Putamen (tissue), 1 donor: ENCODE results near the gene PTPRG.
A peak's percentile ranks its signal among the peaks of the same experiment; 100 is the strongest.

ENCODE experiments used
- DNase-seq: peaks from one replicate; pipeline ENCODE4 v3.0.0-alpha.2; 2016; ENCODE audit warnings: low spot score

PTPRG gene

DNA sequence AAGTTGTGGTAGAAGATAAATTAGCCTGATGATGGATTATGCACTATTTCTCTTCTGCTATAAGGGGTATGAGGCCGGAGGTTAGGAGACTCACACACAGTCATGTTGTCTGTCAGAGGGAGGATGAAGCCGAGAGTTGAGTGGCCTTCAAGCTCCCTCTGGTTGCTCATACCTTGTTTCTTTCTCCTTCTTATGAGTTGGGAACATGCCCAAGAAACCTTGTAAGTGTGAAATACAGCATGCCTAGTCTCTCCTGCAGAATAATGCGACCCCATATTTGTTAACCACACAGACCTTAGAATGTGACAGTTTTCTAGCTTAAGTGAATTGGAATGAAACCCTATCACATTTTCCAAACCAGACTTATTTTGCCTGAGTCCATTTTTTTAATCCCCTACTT, 366.7 kb downstream of the PTPRG start:
- no peak for DNase-seq

DNA sequence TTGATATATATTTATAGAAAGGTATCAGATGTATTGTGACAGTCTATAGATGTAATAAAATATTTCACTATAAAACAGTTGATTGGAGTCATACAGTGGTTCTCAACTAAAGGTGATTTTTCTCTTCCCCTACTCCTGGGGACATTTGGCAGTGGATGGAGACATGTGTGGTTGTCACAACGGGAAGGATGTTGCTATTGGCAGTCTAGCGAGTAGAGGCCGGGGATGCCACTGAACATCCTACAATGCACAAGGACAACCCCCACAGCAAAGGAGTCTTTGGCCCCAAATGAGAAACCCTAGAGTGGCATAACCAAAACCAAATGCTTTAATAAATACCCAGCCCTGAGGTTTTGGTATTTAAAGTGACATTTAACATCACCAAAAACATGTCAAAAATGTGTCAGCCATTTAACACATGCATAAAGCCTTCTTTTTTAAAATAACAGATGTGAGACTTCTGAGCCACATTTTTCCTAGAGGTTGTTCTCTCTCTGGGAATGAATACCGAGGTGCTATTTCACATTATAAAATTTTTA, 367.5 kb downstream of the PTPRG start:
- DNase-seq = no peak

GRCh38 chr3:61929617-61930016, 368.2 kb downstream of the PTPRG start:
- DNase-seq = no peak

DNA sequence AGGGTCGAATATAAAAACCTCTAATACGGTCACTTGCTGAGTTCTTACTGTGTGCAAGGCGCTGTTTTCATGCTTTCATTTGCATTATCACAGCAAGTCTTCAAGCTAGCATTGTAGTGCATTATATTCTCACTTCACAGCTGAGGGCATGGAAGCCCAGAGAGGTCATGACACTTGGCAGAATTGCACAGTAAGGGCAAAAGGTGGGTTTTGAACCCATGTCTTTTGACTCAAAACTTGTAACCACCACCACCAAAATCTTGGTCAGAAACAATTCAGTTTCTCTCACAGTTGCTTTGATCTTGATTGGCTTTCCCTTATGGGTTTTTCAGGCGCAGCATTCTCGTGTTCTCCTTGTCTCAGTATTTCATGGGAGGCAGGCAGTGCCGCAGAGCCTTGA, 371.1 kb downstream of the PTPRG start:
- no peak for DNase-seq

DNA sequence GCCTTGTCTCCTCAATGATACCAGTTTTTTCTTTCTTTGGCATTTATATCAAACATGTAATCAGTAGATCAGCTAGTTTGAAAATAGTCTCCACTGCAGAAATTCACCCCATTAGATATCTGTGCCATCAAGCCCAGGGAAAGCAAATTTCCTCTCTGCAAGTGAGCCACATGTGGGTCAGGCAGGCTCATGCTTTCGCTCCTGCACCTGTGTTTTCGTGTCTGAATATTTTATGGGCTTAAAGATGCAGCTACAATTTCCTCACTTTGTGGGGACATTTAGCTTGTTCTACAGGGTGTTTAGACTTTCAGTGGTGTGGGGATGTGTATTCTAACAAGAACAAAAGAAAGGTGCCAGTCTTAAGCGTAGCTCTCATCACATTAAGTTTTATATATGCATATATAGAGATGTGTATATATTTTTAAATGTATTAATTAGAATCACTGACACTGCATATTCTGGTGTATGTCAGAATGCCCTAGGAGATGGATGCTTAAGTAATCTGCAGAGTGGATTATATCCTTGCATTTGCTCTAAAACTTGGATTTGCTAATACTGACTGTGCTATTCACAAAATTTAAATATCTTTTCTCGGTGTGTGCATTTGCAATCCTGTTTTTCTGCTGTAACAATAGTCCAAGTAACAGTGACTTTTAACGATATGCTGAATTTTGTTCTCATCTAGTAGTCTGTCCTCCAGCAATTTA, 372.6 kb downstream of the PTPRG start:
- no peak for DNase-seq

- DNase-seq = no peak
Observed at GRCh38 chr3:61934505-61934871, 373.1 kb downstream of the PTPRG start.

GRCh38 chr3:61935814-61936213, 374.4 kb downstream of the PTPRG start:
- DNase-seq = no peak

DNA sequence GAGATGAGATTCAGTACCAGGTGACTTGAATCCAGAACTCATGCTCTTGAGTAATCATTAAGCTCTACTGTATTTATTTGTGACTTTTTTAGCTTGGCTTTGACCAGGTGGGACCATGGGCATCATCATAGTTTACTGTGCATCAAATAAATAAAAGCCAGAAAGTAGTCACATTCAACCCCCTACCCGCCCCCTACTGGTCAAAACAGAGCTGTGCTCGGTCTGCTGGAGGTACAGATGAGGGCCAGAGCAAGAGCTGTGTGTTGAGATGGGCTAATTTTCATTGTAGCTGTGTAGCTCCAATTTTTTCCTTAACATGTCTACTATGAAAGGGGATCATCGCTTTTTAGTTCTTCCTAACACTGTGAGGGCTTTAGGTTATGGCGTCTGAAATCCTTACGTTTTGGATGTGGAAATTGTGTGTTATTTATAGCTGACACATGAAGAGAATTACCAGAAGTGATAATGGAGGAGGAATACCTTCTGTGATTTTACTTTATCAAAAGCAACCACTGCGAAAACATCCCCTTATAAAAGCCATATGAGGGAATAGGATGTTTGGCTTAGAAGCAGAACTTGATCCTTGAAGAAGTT, 375.1 kb downstream of the PTPRG start:
- no peak for DNase-seq

DNA sequence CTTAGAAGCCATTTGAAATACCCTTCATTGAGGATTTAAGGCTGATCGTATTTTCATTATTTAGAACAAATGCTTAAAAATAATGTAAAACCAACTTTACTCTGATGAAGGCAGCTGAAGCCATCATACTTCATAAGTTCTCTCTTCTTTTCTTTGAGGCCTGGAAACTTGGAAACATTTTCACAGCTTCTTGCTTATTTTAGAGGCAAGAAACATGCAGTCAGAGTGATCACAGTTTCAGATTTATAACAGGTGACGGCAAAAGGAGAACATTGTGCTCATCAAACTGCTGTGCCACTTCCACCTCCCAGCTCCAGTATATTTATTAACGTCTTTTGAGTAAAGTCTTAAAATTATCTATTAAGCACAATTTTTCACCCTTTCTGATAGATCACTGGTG, 376.1 kb downstream of the PTPRG start:
- DNase-seq = no peak

DNA sequence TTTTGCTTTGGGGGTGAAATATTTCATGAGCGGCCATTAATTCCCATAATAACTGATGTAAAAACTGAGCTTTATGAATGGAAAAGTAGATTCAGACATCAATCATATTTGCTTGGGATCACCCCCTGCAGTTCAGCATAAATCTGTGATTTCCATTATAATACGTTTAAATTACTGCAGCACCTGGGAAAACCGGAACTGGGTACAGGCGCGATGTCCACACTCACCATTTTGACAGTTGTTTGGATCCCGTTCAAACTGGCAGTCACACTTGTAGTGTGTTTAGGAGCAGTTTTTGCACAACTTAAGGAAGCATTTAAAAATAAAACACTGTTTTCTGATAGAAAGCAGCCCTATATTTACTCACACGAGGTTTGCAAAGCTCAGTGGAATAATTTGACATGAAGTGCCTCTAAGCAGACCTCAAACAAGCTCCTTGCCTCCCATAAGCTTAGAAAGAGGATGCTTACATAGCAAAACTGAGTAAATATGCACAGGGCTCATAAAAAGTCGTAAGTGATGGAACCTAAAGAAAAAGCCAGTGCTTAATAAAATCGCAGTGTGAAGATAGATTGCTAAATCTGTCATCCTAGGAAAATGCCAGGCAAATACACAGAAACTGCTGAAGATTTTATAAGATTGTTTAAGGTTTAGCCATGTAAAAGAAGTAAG, 377.6 kb downstream of the PTPRG start:
- no peak for DNase-seq

DNA sequence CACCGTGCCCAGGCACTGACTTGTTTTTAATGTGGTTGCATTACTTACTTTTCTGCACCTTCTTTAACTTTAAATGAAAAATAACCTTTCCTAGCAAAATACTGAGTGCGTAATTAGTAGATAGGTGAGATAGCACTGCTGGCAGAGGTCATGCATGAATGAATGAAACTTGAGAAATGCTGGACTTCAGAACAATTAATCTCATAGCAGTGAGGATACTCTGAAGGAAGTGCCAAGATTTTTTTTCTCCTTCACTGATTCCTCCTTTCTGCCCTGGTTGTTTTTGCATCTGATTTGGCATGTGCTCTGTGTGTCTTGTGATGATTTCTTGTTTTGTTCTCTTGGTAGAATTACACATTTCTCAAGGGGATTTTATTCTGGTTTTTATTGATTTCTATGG, 378.9 kb downstream of the PTPRG start:
- no peak for DNase-seq

DNA sequence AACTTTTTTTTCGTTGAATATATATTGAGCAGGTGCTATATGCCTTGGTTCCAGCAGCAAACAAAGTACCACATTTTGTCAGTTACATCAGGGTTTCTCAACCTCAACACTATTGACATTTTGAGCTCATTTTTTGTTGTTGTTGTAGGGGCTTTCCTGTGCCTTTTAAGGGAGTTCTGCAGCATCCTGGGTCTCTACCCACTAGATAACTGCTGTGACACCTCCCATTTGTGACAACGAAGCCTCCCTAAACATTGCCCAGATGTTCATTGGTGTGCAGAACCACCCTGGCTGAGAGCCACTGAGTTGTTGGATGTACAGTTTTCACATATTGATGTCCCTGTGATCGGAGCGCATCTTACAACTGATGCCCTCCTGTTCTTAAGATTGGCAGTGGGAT, 382.6 kb downstream of the PTPRG start:
- DNase-seq = no peak

DNA sequence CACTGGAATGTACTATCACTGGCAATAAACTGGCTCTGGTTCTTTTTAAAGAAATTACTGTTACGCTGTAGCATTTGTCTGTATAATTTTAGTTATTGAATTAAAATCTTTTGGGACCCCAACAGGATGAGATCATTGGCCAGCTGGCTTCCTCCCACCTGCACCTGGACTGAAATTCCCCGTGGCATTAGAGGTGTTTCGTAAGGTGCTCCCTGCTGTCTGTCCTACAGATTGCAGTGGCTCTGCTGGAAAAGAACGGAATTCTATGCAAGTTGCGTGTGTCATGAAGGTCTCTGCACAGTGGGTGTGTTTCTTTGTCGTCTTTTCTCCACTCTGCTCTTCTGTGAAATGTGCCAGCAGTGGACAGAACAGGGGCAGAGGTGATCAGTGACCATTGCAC, 383.4 kb downstream of the PTPRG start:
- no peak for DNase-seq

DNA sequence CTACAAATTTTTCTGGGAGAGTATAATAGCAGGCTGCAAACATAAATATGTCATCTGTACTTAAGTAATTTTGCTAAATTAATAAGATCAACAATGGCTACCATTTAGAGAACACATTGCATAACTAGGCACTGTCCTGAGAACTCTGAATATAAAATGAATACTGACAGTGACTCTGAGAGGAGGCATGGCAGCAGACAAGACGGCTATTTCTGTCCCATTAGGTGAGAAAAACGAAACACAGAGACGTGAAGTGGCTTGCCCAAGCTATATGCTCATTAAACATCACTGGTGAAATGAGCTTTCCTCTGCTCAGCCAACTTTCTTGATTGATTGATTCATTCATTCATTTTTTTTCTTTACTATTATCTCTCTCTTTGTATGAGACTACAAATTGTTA, 384.3 kb downstream of the PTPRG start:
- no peak for DNase-seq

DNA sequence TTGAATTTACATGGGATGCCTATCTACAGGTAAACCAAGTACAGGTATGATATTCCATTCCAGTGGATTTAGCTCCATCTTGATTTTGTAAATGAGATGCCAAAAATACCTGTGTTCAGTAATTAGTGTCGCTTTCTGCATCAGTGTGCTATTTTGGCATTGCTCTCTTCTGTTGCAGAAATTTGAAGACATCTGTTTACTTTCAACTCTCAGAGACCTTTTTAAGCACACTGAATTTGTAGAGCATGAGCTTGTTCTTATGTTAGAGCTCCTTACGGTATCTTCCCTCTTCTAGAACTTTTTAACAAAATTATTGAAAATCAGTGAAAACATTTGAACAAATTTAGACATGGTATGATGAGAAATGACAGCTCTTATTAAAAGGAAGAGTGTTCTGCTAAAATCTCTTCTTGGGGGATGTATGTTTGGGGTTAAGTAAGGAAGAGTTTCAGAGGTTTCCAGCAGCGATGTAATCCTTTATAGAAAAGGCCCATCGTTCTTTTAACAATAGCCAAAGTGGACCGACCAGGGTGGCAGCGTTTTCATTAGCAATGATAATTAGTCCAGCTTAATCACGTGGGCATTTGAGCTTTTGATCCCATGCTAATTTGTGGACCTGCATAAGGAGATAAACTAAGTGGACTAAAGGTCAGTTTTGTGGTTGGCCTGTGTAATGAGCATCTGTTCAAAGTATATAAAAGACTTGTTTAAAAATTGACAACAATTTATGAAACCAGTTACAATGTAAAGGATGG, 385.4 kb downstream of the PTPRG start:
- no peak for DNase-seq

GRCh38 chr3:61947456-61947855, 386.1 kb downstream of the PTPRG start:
- peak; percentile 13 for DNase-seq

DNA sequence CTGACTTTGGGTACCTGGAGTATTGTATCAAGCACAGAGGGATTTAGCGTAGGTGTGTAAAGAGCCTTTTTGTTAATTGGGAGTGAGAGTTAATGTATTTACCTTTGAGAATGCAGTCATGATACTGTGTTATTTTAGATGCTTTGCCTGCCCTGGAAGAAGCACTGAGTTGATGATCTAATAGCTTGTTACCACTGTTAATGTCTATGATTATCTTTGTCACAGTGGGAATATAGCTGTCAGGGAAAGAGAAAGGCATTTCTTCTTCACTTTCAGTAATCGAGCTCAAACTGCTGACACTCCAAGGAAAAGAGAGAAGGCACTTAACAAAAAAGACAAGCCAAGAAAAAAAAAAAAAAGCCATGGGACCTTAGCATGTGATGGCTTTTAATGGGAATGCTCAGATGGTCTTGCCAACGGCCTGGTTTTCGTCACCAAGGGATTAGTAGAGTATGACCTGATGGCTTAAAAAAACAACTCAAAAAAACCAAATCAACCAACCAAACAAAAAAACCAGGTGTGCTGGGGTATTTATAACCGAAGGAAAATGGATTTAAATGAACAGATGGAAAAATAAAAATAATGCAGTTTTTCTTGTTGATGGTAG, 387.4 kb downstream of the PTPRG start:
- DNase-seq = peak; percentile 35

DNA sequence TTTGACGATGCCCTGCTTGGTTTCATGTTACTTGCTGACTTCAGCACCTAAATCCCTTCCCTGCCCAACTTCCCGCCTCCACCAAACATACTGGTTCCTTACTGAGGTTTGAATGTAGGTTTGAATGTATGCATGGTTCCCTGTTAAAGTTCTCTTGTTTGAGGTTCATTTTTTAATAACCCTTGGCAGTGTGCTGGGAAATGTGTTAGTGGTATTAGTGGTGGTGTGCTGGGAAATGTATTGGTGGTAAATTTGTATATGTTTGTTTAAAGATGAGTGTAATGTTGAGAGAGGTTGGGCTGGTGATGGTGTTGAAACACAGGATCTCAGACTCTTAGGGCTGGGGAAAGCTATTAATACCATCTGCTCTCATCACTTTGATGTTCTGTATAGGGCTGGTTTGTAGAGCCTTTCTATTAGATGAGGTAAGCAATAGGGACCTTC, 392.7 kb downstream of the PTPRG start:
- DNase-seq = no peak

DNA sequence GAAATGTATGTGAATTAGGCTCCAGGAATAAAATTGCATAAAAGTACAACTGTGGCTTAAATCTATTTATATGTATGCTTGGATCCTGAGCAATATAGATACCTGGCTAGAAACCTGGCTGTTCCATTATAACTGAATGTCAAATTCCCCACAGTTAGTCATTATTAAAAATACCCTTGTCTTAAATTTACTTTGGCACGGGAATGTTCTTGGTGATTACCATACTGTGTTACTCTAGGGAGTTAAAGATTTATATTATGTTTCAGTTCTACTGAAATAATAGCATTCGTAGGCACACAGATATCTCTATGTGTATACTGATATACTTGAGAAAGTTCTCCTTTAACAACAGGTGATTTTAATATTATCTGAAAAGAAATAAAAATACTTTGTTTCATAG, 394.1 kb downstream of the PTPRG start:
- no peak for DNase-seq

DNA sequence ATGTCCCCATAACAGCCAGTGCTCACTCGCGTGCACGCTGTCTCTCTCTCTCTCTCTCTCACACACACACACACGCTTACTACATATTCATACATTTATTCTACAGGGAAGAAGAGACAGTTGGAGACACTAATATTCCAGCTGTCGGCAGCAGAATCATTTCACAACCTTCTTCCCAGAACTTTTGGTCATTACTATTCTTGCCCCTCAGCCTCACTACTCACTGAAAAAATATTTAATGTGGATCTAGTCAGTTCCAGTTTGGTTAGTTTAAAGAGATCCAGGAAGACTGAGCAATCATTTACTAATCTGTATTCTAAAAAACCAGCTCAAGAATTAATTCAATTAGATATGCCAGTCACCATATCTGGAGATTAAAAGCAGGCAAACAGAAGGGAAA, 394.9 kb downstream of the PTPRG start:
- DNase-seq = no peak

DNA sequence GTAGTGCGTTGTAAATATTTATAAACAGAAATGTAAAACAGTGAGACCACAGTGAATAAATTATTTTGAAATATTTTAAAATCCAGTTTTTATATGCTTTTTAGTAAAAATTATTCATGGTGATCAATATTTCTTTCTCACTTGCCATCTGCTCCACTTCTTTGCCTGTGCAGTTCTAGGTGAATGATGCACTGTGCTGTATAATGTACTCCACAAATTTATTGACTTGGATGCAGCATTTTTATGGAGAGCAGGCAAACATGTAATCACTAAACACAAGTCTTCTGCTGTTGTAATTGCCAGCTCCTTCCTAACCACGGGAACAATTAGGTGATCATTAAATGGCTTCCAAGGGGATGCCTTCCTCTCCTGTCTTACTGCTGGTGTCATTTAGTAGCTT, 395.9 kb downstream of the PTPRG start:
- no peak for DNase-seq

DNA sequence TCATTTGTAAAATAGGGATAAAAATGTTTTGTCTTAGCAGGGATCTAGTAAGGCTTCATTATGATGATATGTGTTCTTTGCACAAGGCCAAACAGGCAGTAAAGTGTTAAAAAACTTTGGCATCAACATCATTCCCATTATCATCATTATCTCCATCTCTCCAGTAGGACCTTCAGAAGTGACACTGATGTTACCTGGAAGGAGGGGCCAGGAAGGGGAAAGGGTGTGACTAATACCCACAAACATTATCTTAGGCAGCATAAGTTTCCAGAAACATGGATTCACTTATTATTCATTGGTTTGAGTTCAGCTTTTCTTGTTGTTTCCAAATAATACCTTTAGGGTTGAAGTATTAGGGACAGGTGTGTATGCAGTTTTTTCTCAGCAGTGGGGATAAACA, 399.6 kb downstream of the PTPRG start:
- no peak for DNase-seq
